Neural cell (in vitro differentiated cells): Measurements from ENCODE around the gene ZDHHC14. TPM values are rescaled to one million over a fixed set of nuclear protein-coding genes. Genes with fewer than 3 reads are reported as not detected.
"Not testable (repeated sequence)": the region's sequence is repeated elsewhere in the genome, so short reads cannot be mapped to it uniquely, and the experiment has no call there.

Source experiments
- H2AFZ ChIP-seq: fragments of 200-600, 300-800 bp; sonication (generic), shearing (Covaris generic); 2 replicates; pipeline ENCODE4 v1.6.0; 2014; ENCODE audit warnings: low read depth, mild to moderate bottlenecking, antibody characterized with exemption, low read length, moderate library complexity
- H3F3A ChIP-seq: fragments of 200-600 bp; shearing (Covaris generic); 2 replicates; pipeline ENCODE4 v1.6.1; 2016; ENCODE audit warnings: mild to moderate bottlenecking, moderate library complexity, mixed read lengths, antibody characterized with exemption, low read length; ENCODE audit not compliant: insufficient read depth, poor library complexity, severe bottlenecking
- H3K27ac ChIP-seq: fragments of 200-600, 300-800 bp; sonication (generic), shearing (Covaris generic); 2 replicates; pipeline ENCODE4 v1.5.1; 2014; ENCODE audit warnings: mild to moderate bottlenecking, low read length, moderate library complexity
- H3K27me3 ChIP-seq: fragments of 300-800, 200-600 bp; sonication (generic), shearing (Covaris generic); 2 replicates; pipeline ENCODE4 v1.6.0; 2014; ENCODE audit warnings: mild to moderate bottlenecking, low read depth, low read length, moderate library complexity; ENCODE audit not compliant: insufficient read depth
- H3K36me3 ChIP-seq: fragments of 300-800, 200-600 bp; sonication (generic), shearing (Covaris generic); 2 replicates; pipeline ENCODE4 v1.5.1; 2014; ENCODE audit warnings: mild to moderate bottlenecking, antibody characterized with exemption, low read length, moderate library complexity; ENCODE audit not compliant: insufficient read depth
- H3K4me2 ChIP-seq: fragments of 300-800, 200-600 bp; sonication (generic), shearing (Covaris generic); 2 replicates; pipeline ENCODE4 v1.6.0; 2014; ENCODE audit warnings: mild to moderate bottlenecking, low read length
- H3K4me3 ChIP-seq: fragments of 300-800, 200-600 bp; sonication (generic), shearing (Covaris generic); 2 replicates; pipeline ENCODE4 v1.5.1; 2014; ENCODE audit warnings: mild to moderate bottlenecking, low read length, moderate library complexity
- H3K79me2 ChIP-seq: fragments of 200-600 bp; shearing (Covaris generic); replicated peaks from 2 replicates; pipeline ENCODE4 v1.6.0; 2014; ENCODE audit warnings: mild to moderate bottlenecking, low read length, moderate library complexity; ENCODE audit not compliant: insufficient read depth
- H3K9ac ChIP-seq: fragments of 300-800, 200-600 bp; sonication (generic), shearing (Covaris generic); 2 replicates; pipeline ENCODE4 v1.6.1; 2016; ENCODE audit warnings: mild to moderate bottlenecking, low read length, mixed read lengths
- H3K9me2 ChIP-seq: fragments of 200-600 bp; shearing (Covaris generic); 2 replicates; pipeline ENCODE4 v1.6.1; 2016; ENCODE audit warnings: mild to moderate bottlenecking, low read length, mixed read lengths; ENCODE audit not compliant: insufficient read depth
- H3K9me3 ChIP-seq: fragments of 200-600, 300-800 bp; sonication (generic), shearing (Covaris generic); 2 replicates; pipeline ENCODE4 v1.6.1; 2016; ENCODE audit warnings: mild to moderate bottlenecking, mixed run types, low read length, moderate library complexity, mixed read lengths
- H4K20me1 ChIP-seq: fragments of 200-600 bp; shearing (Covaris generic); 2 replicates; pipeline ENCODE4 v1.6.1; 2016; ENCODE audit warnings: mild to moderate bottlenecking, mixed run types; ENCODE audit not compliant: insufficient read depth
- CTCF ChIP-seq: fragments of 450-650 bp; IDR thresholded peaks from 2 replicates; pipeline ENCODE4 v1.5.1; 2014; ENCODE audit warnings: antibody characterized with exemption, mild to moderate bottlenecking, moderate library complexity; ENCODE audit not compliant: poor library complexity, severe bottlenecking
- EP300 ChIP-seq: fragments of 450-650 bp; conservative IDR thresholded peaks from 2 replicates; pipeline ENCODE4 v1.6.1; 2014; ENCODE audit warnings: antibody characterized with exemption, mild to moderate bottlenecking, moderate library complexity; ENCODE audit not compliant: poor library complexity, severe bottlenecking
- EZH2 ChIP-seq: fragments of 200-600, 300-800 bp; shearing (Covaris generic), sonication (generic); IDR thresholded peaks from 2 replicates; pipeline ENCODE4 v1.6.1; 2014; ENCODE audit warnings: antibody characterized with exemption, low read length, borderline replicate concordance, mild to moderate bottlenecking; ENCODE audit not compliant: insufficient read depth, poor library complexity, severe bottlenecking
- MXI1 ChIP-seq: fragments of 450-650 bp; conservative IDR thresholded peaks from 2 replicates; pipeline ENCODE4 v1.6.1; 2014; ENCODE audit warnings: antibody characterized with exemption, mild to moderate bottlenecking; ENCODE audit not compliant: poor library complexity, severe bottlenecking
- POLR2AphosphoS5 ChIP-seq: IDR thresholded peaks from 2 replicates; pipeline ENCODE4 v1.6.1; 2012
- RAD21 ChIP-seq: fragments of 450-650 bp; conservative IDR thresholded peaks from 2 replicates; pipeline ENCODE4 v1.6.1; 2014; ENCODE audit warnings: antibody characterized with exemption, mild to moderate bottlenecking, moderate library complexity
- REST ChIP-seq: IDR thresholded peaks from 2 replicates; pipeline ENCODE4 v1.6.1; 2012; ENCODE audit warnings: borderline replicate concordance
- SMC3 ChIP-seq: fragments of 450-650 bp; conservative IDR thresholded peaks from 2 replicates; pipeline ENCODE4 v1.6.1; 2014; ENCODE audit warnings: antibody characterized with exemption, mild to moderate bottlenecking, moderate library complexity; ENCODE audit not compliant: poor library complexity
- TAF1 ChIP-seq: IDR thresholded peaks from 2 replicates; pipeline ENCODE4 v1.6.1; 2012; ENCODE audit warnings: low read depth
- polyA plus RNA-seq: library from polyadenylated mRNA; depleted of rRNA; stranded (reverse); fragments of >200 nt; gene quantifications from 2 replicates; pipeline ENCODE4 v1.2.3, GENCODE V29; 2014

Gene ZDHHC14
- polyA plus RNA-seq, 1 donor from 2014 or later = 4.1 TPM

- H3K36me3 ChIP-seq = no peaks in the 10 kb centered on the region
- no peaks in the 10 kb centered on the region for H3K79me2 ChIP-seq
- H3K4me3 ChIP-seq = no peak overlapping the region
- H3K9me3 ChIP-seq = no peaks in the 10 kb centered on the region
- H3K27ac ChIP-seq = no peak overlapping the region
- H2AFZ ChIP-seq = no peak overlapping the region
- H3K9me2 ChIP-seq = no peaks in the 10 kb centered on the region
- no peaks in the 10 kb centered on the region for H3K27me3 ChIP-seq
- no peaks in the 10 kb centered on the region for H3F3A ChIP-seq
- H4K20me1 ChIP-seq = no peaks in the 10 kb centered on the region
- TF ChIP-seq MXI1 (no peak), EP300 (no peak), TAF1 (no peak), CTCF (no peak), EZH2 (no peak)
- H3K9ac ChIP-seq = no peak overlapping the region
- H3K4me2 ChIP-seq = no peak overlapping the region
Observed at GRCh38 chr6:157690441-157691210, 309.6 kb downstream of the ZDHHC14 start.

GRCh38 chr6:157691621-157692020 lies 310.6 kb downstream of the ZDHHC14 start:
- not testable (repeated sequence) for H3K36me3 ChIP-seq, H3K4me2 ChIP-seq, H3F3A ChIP-seq, H4K20me1 ChIP-seq, H3K9ac ChIP-seq, H2AFZ ChIP-seq, H3K9me2 ChIP-seq, H3K4me3 ChIP-seq, H3K27me3 ChIP-seq, H3K27ac ChIP-seq, H3K79me2 ChIP-seq, H3K9me3 ChIP-seq

GRCh38 chr6:157693867-157694266 lies 312.9 kb downstream of the ZDHHC14 start:
- no peaks in the 10 kb centered on the region for H3K27me3 ChIP-seq
- TF ChIP-seq CTCF = no peak
- no peak for TF ChIP-seq TAF1
- TF ChIP-seq MXI1 = no peak
- no peak for TF ChIP-seq EP300
- TF ChIP-seq POLR2AphosphoS5 = no peak
- no peak for TF ChIP-seq REST
- no peak for TF ChIP-seq EZH2
- TF ChIP-seq SMC3 = no peak
- TF ChIP-seq RAD21 = no peak
- H3K79me2 ChIP-seq = no peaks in the 10 kb centered on the region
- H3K36me3 ChIP-seq = no peaks in the 10 kb centered on the region
- H3F3A ChIP-seq = no peaks in the 10 kb centered on the region
- no peak overlapping the region for H3K27ac ChIP-seq
- H3K4me3 ChIP-seq = no peak overlapping the region
- no peak overlapping the region for H3K9ac ChIP-seq
- H3K9me3 ChIP-seq = no peaks in the 10 kb centered on the region
- H2AFZ ChIP-seq = no peak overlapping the region
- no peaks in the 10 kb centered on the region for H4K20me1 ChIP-seq
- H3K9me2 ChIP-seq = no peaks in the 10 kb centered on the region
- no peak overlapping the region for H3K4me2 ChIP-seq
